Measurements from ENCODE around the gene ABCC9.
A peak's percentile ranks its signal among the peaks of the same experiment; 100 is the strongest.
"Not testable (repeated sequence)": the region's sequence is repeated elsewhere in the genome, so short reads cannot be mapped to it uniquely, and the experiment has no call there.

Gene ABCC9

GRCh38 chr12:21910657-21911056, 30.6 kb downstream of the ABCC9 start:
- CTCF ChIA-PET, result no interaction called here
- no peak for DNase-seq (ENCODE audit: extremely low spot score)
- TF ChIP-seq HDGF (IDR thresholded peaks at IDR 0.05; ENCODE audit: borderline replicate concordance) (no peak), FOXK2 (IDR thresholded peaks at IDR 0.05) (no peak), SUZ12 (IDR thresholded peaks at IDR 0.05) (no peak), TARDBP (IDR thresholded peaks at IDR 0.05) (no peak), NFRKB (IDR thresholded peaks at IDR 0.05) (no peak), BHLHE40 (IDR thresholded peaks at IDR 0.05; ENCODE audit: borderline replicate concordance) (no peak), ARNT (IDR thresholded peaks at IDR 0.05) (no peak), LEF1 (IDR thresholded peaks at IDR 0.05; ENCODE audit: borderline replicate concordance) (no peak), FOXM1 (IDR thresholded peaks at IDR 0.05; ENCODE audit: borderline replicate concordance) (no peak), FOXA1 (IDR thresholded peaks at IDR 0.05) (no peak), PKNOX1 (IDR thresholded peaks at IDR 0.05) (no peak), L3MBTL2 (conservative IDR thresholded peaks at IDR 0.05) (no peak), ELF4 (IDR thresholded peaks at IDR 0.05) (no peak), CTBP1 (IDR thresholded peaks at IDR 0.05; ENCODE audit: borderline replicate concordance) (no peak)
- POLR2A ChIA-PET, result no interaction called here

DNA sequence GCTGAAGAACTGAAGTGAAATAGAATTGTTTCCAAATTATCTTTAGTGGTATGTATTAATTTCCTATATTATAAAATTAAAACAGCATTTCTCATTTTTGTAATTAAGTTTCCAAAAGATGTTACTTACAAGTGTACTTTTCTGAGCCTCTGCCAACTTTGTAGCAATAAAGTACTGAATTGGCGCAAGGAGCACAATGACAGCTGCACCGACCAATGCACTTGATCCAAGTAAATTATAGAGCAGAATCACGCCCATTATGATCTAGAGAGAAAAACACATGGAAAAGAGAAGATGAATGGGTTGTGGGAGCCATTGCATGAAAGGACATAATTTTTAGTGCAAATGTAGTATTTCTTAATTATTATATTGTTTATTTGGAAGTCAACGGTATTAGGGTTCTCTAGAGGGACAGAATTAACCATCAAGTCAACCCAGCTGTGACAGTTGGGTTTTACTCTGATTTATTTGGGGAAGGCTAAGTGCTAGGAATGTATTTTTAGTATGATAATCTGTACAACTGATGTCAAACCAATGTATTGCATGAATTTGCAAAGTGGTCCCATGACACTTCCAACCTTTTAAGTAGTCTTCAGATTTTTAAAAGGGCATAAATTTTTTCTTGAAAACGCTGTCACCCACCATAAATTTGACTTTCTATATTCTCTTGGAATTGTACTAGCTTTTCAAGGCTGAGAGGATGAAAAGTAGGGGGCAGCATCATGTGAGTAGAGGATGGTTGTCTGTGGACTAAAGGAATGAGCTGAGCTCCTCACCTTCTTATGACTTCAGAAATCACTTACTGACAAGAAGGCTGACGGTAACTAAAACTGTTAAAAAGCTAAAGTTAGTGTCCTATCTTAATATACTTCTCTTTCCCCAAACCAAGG, 33.0 kb downstream of the ABCC9 start:
- no peak for TF ChIP-seq HDGF (IDR thresholded peaks at IDR 0.05; ENCODE audit: borderline replicate concordance)
- no peak for TF ChIP-seq BHLHE40 (IDR thresholded peaks at IDR 0.05; ENCODE audit: borderline replicate concordance)
- POLR2A ChIA-PET, result no interaction called here
- no peak for DNase-seq (ENCODE audit: extremely low spot score)
- CTCF ChIA-PET, result no interaction called here

DNA sequence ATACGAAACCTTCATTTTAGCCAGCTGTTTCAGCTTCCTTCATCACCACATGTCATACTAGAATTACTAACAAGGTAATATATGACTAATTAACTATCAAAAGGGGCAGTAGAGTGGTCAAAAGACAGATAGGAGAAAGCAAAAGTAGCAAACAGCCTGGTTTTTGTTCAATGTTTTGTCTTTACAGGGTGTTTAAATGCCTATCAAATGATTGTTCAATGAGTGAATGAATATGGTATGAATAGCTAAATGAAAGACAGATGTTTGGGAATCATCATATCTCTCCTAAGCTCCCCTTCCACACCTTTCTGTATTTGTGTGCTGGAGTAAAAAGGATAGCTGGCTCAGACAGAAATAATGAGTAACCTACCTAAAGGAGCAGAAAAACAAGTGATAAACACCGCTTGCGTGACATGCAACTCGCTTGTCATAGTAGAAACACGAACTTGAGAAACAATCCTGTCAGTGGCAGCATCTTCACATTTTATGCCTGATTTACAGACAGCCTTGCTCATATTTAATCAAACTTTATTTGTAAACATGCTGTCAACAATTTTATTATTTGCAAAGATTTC, 34.2 kb downstream of the ABCC9 start:
- ChIA-PET POLR2A (no interaction called here), CTCF (no interaction called here)
- no peak for TF ChIP-seq L3MBTL2 (conservative IDR thresholded peaks at IDR 0.05)
- no peak for DNase-seq (ENCODE audit: extremely low spot score)

GRCh38 chr12:21899532-21899931, 41.7 kb downstream of the ABCC9 start:
- POLR2A ChIA-PET; DNase-seq (ENCODE audit: extremely low spot score): not testable (repeated sequence)

DNA sequence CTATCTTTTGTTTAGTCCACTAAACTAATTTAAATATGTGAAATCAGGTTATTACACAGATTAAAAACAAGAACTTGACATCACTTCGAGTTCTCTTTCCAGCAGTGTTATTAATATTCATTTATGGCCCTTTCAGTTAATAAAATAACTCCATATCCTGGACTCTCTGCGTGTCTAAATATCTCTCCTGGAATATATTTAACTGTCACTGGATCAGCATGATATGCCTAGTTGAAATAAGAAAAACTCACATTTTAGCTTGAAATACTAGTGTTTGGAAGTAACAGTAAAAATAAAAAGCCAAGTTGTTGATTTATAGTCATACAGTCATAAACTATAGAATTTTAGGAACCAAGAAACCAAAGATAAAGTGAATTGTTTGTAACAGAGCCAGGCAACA, 45.6 kb downstream of the ABCC9 start:
- POLR2A ChIA-PET, result no interaction called here
- TF ChIP-seq HDGF (IDR thresholded peaks at IDR 0.05; ENCODE audit: borderline replicate concordance), result no peak
- CTCF ChIA-PET, result no interaction called here

More at GRCh38 chr12:21899532-21899931, 41.7 kb downstream of the ABCC9 start:
- CTCF ChIA-PET, result not testable (repeated sequence)

GRCh38 chr12:21894792-21895595, 46.2 kb downstream of the ABCC9 start:
- CTCF ChIA-PET, result no interaction called here
- peak; percentile 40; the same call in 1 of the 2 replicates for TF ChIP-seq PKNOX1 (IDR thresholded peaks at IDR 0.05)
- no peak for TF ChIP-seq L3MBTL2 (conservative IDR thresholded peaks at IDR 0.05)
- no peak for TF ChIP-seq ELF4 (IDR thresholded peaks at IDR 0.05)
- no peak for TF ChIP-seq ZNF384 (IDR thresholded peaks at IDR 0.05)
- no peak for TF ChIP-seq LEF1 (IDR thresholded peaks at IDR 0.05; ENCODE audit: borderline replicate concordance)
- POLR2A ChIA-PET, result no interaction called here
- DNase-seq (ENCODE audit: extremely low spot score), result no peak

More for the DNA sequence above, 45.6 kb downstream of the ABCC9 start:
- no peak for DNase-seq (ENCODE audit: extremely low spot score)

DNA sequence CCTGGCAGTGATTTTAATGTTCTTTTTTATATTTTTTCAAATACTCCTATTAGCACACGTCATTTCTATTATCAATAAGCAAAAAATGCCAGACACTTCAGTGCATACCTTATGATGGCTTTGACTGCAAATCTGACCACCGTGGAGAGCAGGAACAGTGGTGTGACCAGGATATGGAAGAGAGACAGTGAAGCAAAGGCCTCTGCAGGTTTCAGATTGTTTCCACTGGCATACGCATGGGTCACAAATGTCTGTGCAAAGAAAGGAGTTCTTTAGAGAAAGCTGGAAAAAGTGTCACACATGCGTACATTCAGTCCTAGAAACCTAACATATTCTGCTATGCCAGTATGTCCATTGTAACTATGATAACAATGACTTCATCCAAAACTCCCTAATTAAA, 47.3 kb downstream of the ABCC9 start:
- ChIA-PET CTCF (no interaction called here), POLR2A (no interaction called here)
- DNase-seq (ENCODE audit: extremely low spot score), result no peak
- no peak for TF ChIP-seq ARNT (IDR thresholded peaks at IDR 0.05)
- TF ChIP-seq BHLHE40 (IDR thresholded peaks at IDR 0.05; ENCODE audit: borderline replicate concordance), result no peak
- no peak for TF ChIP-seq SP1 (IDR thresholded peaks at IDR 0.05)
- no peak for TF ChIP-seq LEF1 (IDR thresholded peaks at IDR 0.05; ENCODE audit: borderline replicate concordance)
- TF ChIP-seq ELF4 (IDR thresholded peaks at IDR 0.05), result no peak
- no peak for TF ChIP-seq TARDBP (IDR thresholded peaks at IDR 0.05)
- no peak for TF ChIP-seq FOXM1 (IDR thresholded peaks at IDR 0.05; ENCODE audit: borderline replicate concordance)
- no peak for TF ChIP-seq SUZ12 (IDR thresholded peaks at IDR 0.05)
- no peak for TF ChIP-seq L3MBTL2 (conservative IDR thresholded peaks at IDR 0.05)
- no peak for TF ChIP-seq FOXA1 (IDR thresholded peaks at IDR 0.05)

All from HEK293T (cell line).